HG03103 (cell line): ENCODE results near the gene MBD1.
"Not testable (repeated sequence)": the region's sequence is repeated elsewhere in the genome, so short reads cannot be mapped to it uniquely, and the experiment has no call there.

Experiments
- ATAC-seq: cut with Tn5 transposase; IDR thresholded peaks from one replicate; pipeline ENCODE4 v1.9.1; 2021; ENCODE audit warnings: low read depth; ENCODE audit not compliant: unreplicated experiment

Gene MBD1

GRCh38 chr18:50275503-50276036, 5.8 kb downstream of the MBD1 start:
- ATAC-seq = no peak

GRCh38 chr18:50274941-50275340, 6.4 kb downstream of the MBD1 start:
- ATAC-seq = no peak

GRCh38 chr18:50274044-50274442, 7.3 kb downstream of the MBD1 start:
- no peak for ATAC-seq

GRCh38 chr18:50273203-50274043, 7.9 kb downstream of the MBD1 start:
- no peak for ATAC-seq

GRCh38 chr18:50272568-50272967, 8.8 kb downstream of the MBD1 start:
- ATAC-seq = no peak

- ATAC-seq = peak; percentile 66
These were observed 13.1 kb downstream of the MBD1 start for GRCh38 chr18:50268022-50268747.

- ATAC-seq = peak; percentile 83
These were observed 15.0 kb downstream of the MBD1 start, which contains the start of gene CFAP53 for GRCh38 chr18:50266248-50266704. TSS of gene CFAP53 (minus strand) at chr18:50266495. CDS start at chr18:50266404, 91 bp downstream.

GRCh38 chr18:50262977-50263376, 18.3 kb downstream of the MBD1 start:
- no peak for ATAC-seq

GRCh38 chr18:50250935-50251334, 30.4 kb downstream of the MBD1 start:
- ATAC-seq = no peak

- ATAC-seq = no peak
These were observed 31.7 kb downstream of the MBD1 start for GRCh38 chr18:50249576-50249975.

GRCh38 chr18:50247561-50247960, 33.8 kb downstream of the MBD1 start:
- ATAC-seq = no peak

GRCh38 chr18:50241768-50242167, 39.6 kb downstream of the MBD1 start:
- ATAC-seq = not testable (repeated sequence)

- ATAC-seq = no peak
These were observed 41.2 kb downstream of the MBD1 start for GRCh38 chr18:50240080-50240563.

- ATAC-seq = no peak
These were observed 48.9 kb downstream of the MBD1 start for GRCh38 chr18:50232419-50232818.

- no peak for ATAC-seq
These were observed 49.7 kb downstream of the MBD1 start for GRCh38 chr18:50231621-50232020.

GRCh38 chr18:50220249-50220648, 61.1 kb downstream of the MBD1 start:
- not testable (repeated sequence) for ATAC-seq
